Muscle layer of colon (tissue), 2 donors: Measurements from ENCODE around the gene ISM2.
"Not testable (repeated sequence)": the region's sequence is repeated elsewhere in the genome, so short reads cannot be mapped to it uniquely, and the experiment has no call there.

ENCODE experiments used
- H3K27ac ChIP-seq: one replicate; pipeline ENCODE4 v1.7.0; 2013; ENCODE audit warnings: low read depth, mild to moderate bottlenecking, low read length, moderate library complexity
- H3K27me3 ChIP-seq, 2 donors: one replicate each; pipeline ENCODE4 v1.7.0; 2013; ENCODE audit warnings: low read length in 2 of 2, mild to moderate bottlenecking in 2 of 2; ENCODE audit not compliant: insufficient read depth in 2 of 2, control insufficient read depth in 1 of 2
- H3K36me3 ChIP-seq: one replicate; pipeline ENCODE4 v1.7.0; 2013; ENCODE audit warnings: mild to moderate bottlenecking, low read length; ENCODE audit not compliant: insufficient read depth
- H3K4me1 ChIP-seq: one replicate; pipeline ENCODE4 v1.7.0; 2013; ENCODE audit warnings: mild to moderate bottlenecking, low read length; ENCODE audit not compliant: insufficient read depth
- H3K4me3 ChIP-seq, 2 donors: one replicate each; pipeline ENCODE4 v1.7.0; 2013; ENCODE audit warnings: low read length in 2 of 2, low read depth in 1 of 2, mild to moderate bottlenecking in 1 of 2, moderate library complexity in 1 of 2
- H3K9ac ChIP-seq: one replicate; pipeline ENCODE4 v1.7.0; 2013; ENCODE audit warnings: low read length
- H3K9me3 ChIP-seq: one replicate; pipeline ENCODE4 v1.7.0; 2013; ENCODE audit warnings: mild to moderate bottlenecking, low read length
- donor health status: abdominal sarcoma.
- donor health status: Adenocarcinoma of cecum.

ISM2 gene

GRCh38 chr14:77498120-77498979 is at the start of gene ISM2:
Gene ISM2 (minus strand): TSS chr14:77498816. CDS start chr14:77498793, 23 bp downstream.
- Histone ChIP-seq H3K4me3 (peak within 1 kb of the TSS; percentile 14 to 57), H3K9ac (no peak within 1 kb of the TSS), H3K27ac (no peak within 1 kb of the TSS), H3K9me3 (no peaks in the 10 kb centered on the region), H3K27me3 (peaks cover 6 to 22% of the 10 kb centered on the region in 2 donors), H3K36me3 (no peaks in the 10 kb centered on the region), H3K4me1 (peaks cover 6% of the 10 kb centered on the region)

DNA sequence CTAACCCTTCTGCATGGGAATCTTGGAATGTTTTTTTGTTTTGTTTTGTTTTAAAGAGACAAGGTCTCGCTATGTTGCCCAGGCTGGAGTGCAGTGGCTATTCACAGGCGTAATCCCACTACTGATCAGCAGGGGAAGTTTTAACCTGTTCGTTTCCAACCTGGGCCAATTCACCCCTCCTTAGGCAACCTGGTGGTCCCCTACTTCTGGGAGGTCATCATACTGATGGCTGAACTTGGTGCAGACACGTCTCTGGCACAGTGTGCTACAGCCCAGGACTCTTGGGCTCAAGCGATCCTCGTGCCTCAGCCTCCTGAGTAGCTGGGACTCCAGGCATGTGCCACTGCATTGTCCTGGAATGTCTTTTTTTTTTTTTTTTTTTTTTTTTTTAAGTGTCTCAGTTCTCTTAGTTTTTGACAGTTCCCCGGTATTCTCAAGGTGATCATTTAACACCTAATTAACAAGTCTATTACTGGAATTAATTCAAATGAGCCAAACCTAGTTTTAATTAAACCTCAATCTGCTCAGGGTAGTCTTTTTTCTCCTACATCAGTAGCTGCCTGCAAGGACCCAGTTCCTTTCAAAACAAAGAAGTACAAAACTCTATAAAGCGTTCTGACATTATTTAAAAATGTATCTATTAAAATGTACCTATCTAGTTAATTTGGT is 49.0 kb upstream of the ISM2 start:
- no peak overlapping the region for H3K9ac ChIP-seq
- H3K27ac ChIP-seq = no peak overlapping the region
- peaks cover 12% of the 10 kb centered on the region for H3K4me1 ChIP-seq
- no peak overlapping the region for H3K4me3 ChIP-seq
- H3K27me3 ChIP-seq = no peaks in the 10 kb centered on the region
- H3K36me3 ChIP-seq = peaks cover 27% of the 10 kb centered on the region
- H3K9me3 ChIP-seq = no peaks in the 10 kb centered on the region

GRCh38 chr14:77545171-77545570 is 46.6 kb upstream of the ISM2 start:
- H3K4me3 ChIP-seq, H3K27ac ChIP-seq, H3K9ac ChIP-seq, H3K27me3 ChIP-seq, H3K9me3 ChIP-seq: not testable (repeated sequence)
- peaks cover 16% of the 10 kb centered on the region for H3K4me1 ChIP-seq
- peaks cover 17% of the 10 kb centered on the region for H3K36me3 ChIP-seq

- no peaks in the 10 kb centered on the region for H3K9me3 ChIP-seq
- peaks cover 16% of the 10 kb centered on the region for H3K4me1 ChIP-seq
- H3K27me3 ChIP-seq = no peaks in the 10 kb centered on the region
- H3K4me3 ChIP-seq = no peak overlapping the region
- no peak overlapping the region for H3K27ac ChIP-seq
- H3K36me3 ChIP-seq = peaks cover 15% of the 10 kb centered on the region
- H3K9ac ChIP-seq = no peak overlapping the region
Observed at GRCh38 chr14:77544571-77544970, 46.0 kb upstream of the ISM2 start.

GRCh38 chr14:77543637-77544334 is 45.2 kb upstream of the ISM2 start:
- Histone ChIP-seq H3K4me3 (no peak overlapping the region), H3K9me3 (no peaks in the 10 kb centered on the region), H3K27ac (peak overlapping the region; percentile 46), H3K9ac (no peak overlapping the region), H3K4me1 (peaks cover 16% of the 10 kb centered on the region), H3K36me3 (peaks cover 7% of the 10 kb centered on the region), H3K27me3 (no peaks in the 10 kb centered on the region)

DNA sequence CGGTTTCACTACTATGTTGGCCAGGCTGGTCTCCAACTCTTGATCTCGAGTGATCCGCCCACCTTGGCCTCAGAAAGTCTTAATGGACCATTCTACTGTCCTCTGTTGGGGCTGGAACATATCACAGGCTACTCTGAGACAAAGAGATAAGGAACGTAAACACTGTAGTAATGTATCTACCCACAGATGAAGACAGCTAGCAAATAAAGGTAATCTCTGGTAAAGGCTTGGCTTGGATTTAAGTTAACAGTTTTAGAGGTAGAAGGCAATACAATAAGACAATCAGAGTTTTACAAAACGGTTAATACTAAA is 44.6 kb upstream of the ISM2 start:
- Histone ChIP-seq H3K4me1 (peaks cover 16% of the 10 kb centered on the region), H3K4me3 (peak overlapping the region in 1 of 2 donors; percentile 1), H3K27ac (peak overlapping the region; percentile 46), H3K36me3 (peaks cover 2% of the 10 kb centered on the region), H3K9ac (no peak overlapping the region), H3K9me3 (no peaks in the 10 kb centered on the region), H3K27me3 (no peaks in the 10 kb centered on the region)

DNA sequence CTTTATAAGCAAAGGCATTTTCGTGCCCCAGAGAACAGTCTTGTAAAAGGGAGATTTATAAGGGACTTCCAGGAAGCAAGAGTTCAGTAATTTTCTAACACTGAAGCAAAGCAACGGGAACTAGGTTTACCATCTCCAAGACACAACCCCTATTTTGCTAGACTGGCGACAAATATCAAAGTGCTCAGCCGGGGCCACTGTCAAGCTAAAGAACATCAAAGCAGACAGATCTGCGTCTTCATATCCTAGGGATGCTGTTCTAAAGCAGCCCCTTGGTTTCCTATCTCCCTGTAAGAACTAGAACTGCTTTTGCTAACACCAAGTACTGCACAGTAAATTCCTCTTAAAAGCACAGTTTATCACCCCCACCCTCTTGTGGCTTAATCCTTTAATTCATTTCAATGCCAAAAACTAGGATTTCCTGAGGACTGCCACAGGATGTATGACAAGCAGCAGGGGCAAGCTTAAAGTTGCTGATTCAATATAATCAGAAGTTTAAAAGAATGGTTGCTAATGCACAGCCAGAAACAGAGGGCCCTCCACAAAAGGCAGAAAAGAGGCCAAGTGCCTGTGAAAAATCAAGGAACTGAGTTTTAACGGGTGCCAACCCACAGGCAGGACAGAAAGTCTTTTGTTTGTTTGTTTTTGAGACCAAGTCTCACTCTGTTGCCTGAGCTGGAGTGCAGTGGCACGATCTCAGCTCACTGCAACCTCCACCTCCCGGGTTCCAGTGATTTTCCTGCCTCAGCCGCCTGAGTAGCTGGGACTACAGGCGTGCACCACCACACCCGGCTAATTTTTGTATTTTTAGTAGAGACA is 44.0 kb upstream of the ISM2 start:
- no peaks in the 10 kb centered on the region for H3K9me3 ChIP-seq
- H3K4me3 ChIP-seq = peak overlapping the region in 1 of 2 donors; percentile 1
- H3K27me3 ChIP-seq = no peaks in the 10 kb centered on the region
- H3K27ac ChIP-seq = peak overlapping the region; percentile 46
- H3K36me3 ChIP-seq = no peaks in the 10 kb centered on the region
- peaks cover 16% of the 10 kb centered on the region for H3K4me1 ChIP-seq
- no peak overlapping the region for H3K9ac ChIP-seq

DNA sequence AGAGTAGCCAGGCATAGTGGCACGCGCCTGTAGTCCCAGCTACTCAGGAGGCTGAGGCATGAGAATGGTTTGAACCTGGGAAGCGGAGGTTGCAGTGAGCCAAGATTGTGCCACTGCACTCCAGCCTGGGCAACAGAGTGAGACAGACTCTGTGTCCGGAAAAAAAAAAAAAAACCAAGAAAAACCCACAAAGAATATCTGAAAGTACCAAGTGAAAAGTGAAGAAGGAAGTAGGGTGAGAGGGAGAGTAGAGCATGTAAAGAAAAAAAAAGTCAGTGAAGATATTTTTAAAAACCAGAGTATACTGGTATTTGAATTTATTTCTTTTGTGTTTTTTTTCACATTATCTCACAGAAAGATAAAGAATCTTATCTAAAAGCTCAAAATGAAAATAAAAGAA is 43.3 kb upstream of the ISM2 start:
- Histone ChIP-seq H3K4me3 (no peak overlapping the region), H3K4me1 (peaks cover 16% of the 10 kb centered on the region), H3K27ac (peak overlapping the region; percentile 46), H3K9ac (no peak overlapping the region), H3K36me3 (no peaks in the 10 kb centered on the region), H3K27me3 (no peaks in the 10 kb centered on the region), H3K9me3 (no peaks in the 10 kb centered on the region)

DNA sequence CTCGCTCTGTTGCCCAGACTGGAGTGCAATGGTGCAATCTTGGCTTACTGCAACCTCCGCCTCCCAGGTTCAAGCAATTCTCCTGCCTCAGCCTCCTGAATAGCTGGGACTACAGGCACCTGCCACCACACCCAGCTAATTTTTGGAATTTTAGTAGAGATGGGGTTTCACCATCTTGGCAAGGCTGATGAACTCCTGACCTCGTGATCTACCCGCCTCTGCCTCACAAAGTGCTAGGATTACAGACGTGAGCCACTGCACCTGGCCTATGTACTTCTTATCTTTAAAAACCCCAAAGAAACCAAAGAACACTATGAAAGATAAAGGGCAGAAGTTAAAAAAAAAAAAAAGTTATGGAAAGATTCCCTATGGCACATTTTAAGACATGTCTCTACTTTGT is 38.3 kb upstream of the ISM2 start:
- not testable (repeated sequence) for H3K4me3 ChIP-seq, H3K9ac ChIP-seq, H3K9me3 ChIP-seq, H3K36me3 ChIP-seq, H3K27ac ChIP-seq, H3K4me1 ChIP-seq, H3K27me3 ChIP-seq

DNA sequence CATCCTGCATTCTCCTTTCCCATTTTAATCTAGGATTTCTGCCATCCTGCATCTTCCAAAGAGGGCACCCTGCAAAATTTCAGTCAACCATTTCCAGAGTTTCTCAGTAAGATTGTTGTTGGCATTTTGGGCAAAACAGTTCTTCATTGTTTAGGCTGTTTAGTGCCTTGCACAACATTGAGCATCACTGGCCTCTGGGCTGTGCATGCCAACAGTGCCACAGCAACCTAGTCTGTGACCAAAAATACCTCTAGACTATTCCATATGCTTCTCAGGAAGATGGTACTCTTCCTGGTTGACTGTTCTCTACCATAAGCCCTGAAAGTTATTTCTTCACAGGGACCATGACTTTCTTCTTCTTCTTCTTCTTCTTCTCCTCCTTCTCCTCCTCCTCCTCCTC is 32.5 kb upstream of the ISM2 start:
- no peaks in the 10 kb centered on the region for H3K36me3 ChIP-seq

GRCh38 chr14:77529963-77530362 is 31.3 kb upstream of the ISM2 start:
- H3K4me3 ChIP-seq = no peak overlapping the region
- no peak overlapping the region for H3K9ac ChIP-seq
- H3K9me3 ChIP-seq = no peaks in the 10 kb centered on the region
- H3K27ac ChIP-seq = no peak overlapping the region
- H3K27me3 ChIP-seq = no peaks in the 10 kb centered on the region
- H3K4me1 ChIP-seq = no peaks in the 10 kb centered on the region
- no peaks in the 10 kb centered on the region for H3K36me3 ChIP-seq

More for the DNA sequence above, 32.5 kb upstream of the ISM2 start:
- no peak overlapping the region for H3K9ac ChIP-seq
- no peaks in the 10 kb centered on the region for H3K4me1 ChIP-seq
- no peaks in the 10 kb centered on the region for H3K27me3 ChIP-seq
- no peak overlapping the region for H3K27ac ChIP-seq
- no peak overlapping the region for H3K4me3 ChIP-seq
- H3K9me3 ChIP-seq = no peaks in the 10 kb centered on the region
